Dendritic cell treated with granulocyte-macrophage colony-stimulating factor and Interleukin-4, amounts not matched to agents 40 ng/mL and 50 ng/mL, for 4 days (primary cell): ENCODE data around the gene MORN3.
"Not testable (repeated sequence)": the region's sequence is repeated elsewhere in the genome, so short reads cannot be mapped to it uniquely, and the experiment has no call there.

Experiments
- H3K27ac Mint-ChIP-seq: one replicate; pipeline ENCODE4 v1.8.0; 2022; ENCODE audit warnings: mild to moderate bottlenecking, mixed read lengths
- H3K27me3 Mint-ChIP-seq: one replicate; pipeline ENCODE4 v1.8.0; 2022; ENCODE audit warnings: mild to moderate bottlenecking, mixed read lengths
- H3K36me3 Mint-ChIP-seq: one replicate; pipeline ENCODE4 v1.8.0; 2022; ENCODE audit warnings: low read depth, mixed read lengths
- H3K4me1 Mint-ChIP-seq: one replicate; pipeline ENCODE4 v1.8.0; 2022; ENCODE audit warnings: low read depth, mixed read lengths
- H3K4me3 Mint-ChIP-seq: one replicate; pipeline ENCODE4 v1.8.0; 2022; ENCODE audit warnings: mild to moderate bottlenecking, moderate library complexity, mixed read lengths
- H3K9me3 Mint-ChIP-seq: one replicate; pipeline ENCODE4 v1.8.0; 2022; ENCODE audit warnings: mixed read lengths
- intact Hi-C: fragments of 100-400 bp; cut with micrococcal nuclease; formaldehyde crosslinking; loops from one replicate; pipeline ENCODE4 v1.15.0; 2022

Gene MORN3

GRCh38 chr12:121676190-121676589, 6.7 kb upstream of the MORN3 start:
- Mint-ChIP-seq H3K4me1 (peaks cover 26% of the 10 kb centered on the region), H3K9me3 (no peaks in the 10 kb centered on the region), H3K4me3 (no peak overlapping the region), H3K27ac (no peak overlapping the region), H3K36me3 (no peaks in the 10 kb centered on the region), H3K27me3 (peaks cover 3% of the 10 kb centered on the region)
- intact Hi-C loops = no loop called here

GRCh38 chr12:121673013-121673511, 3.6 kb upstream of the MORN3 start:
- intact Hi-C loops = loop anchor here (2.0 kb wide), 1 partner anchor 120 kb away; no protein-coding TSS in a partner anchor
- H3K9me3 Mint-ChIP-seq = no peaks in the 10 kb centered on the region
- peaks cover 3% of the 10 kb centered on the region for H3K27me3 Mint-ChIP-seq
- H3K4me3 Mint-ChIP-seq = peak overlapping the region; percentile 74
- peak overlapping the region; percentile 73 for H3K27ac Mint-ChIP-seq
- peaks cover 13% of the 10 kb centered on the region for H3K36me3 Mint-ChIP-seq
- H3K4me1 Mint-ChIP-seq = peaks cover 33% of the 10 kb centered on the region

- H3K4me3 Mint-ChIP-seq = no peak overlapping the region
- peaks cover 49% of the 10 kb centered on the region for H3K36me3 Mint-ChIP-seq
- intact Hi-C loops = no loop called here
- peak overlapping the region; percentile 37 for H3K27ac Mint-ChIP-seq
- H3K27me3 Mint-ChIP-seq = peaks cover 3% of the 10 kb centered on the region
- peaks cover 68% of the 10 kb centered on the region for H3K4me1 Mint-ChIP-seq
- H3K9me3 Mint-ChIP-seq = no peaks in the 10 kb centered on the region
These were observed 519 bp downstream of the MORN3 start for GRCh38 chr12:121668750-121669520.

- H3K9me3 Mint-ChIP-seq, intact Hi-C loops, H3K27me3 Mint-ChIP-seq, H3K4me3 Mint-ChIP-seq: not testable (repeated sequence)
- Mint-ChIP-seq H3K27ac (peak overlapping the region; percentile 33), H3K4me1 (peaks cover 71% of the 10 kb centered on the region), H3K36me3 (peaks cover 50% of the 10 kb centered on the region)
These were observed 2.6 kb downstream of the MORN3 start for GRCh38 chr12:121666829-121667228.

- Mint-ChIP-seq H3K4me1 (peaks cover 77% of the 10 kb centered on the region), H3K27ac (peak overlapping the region; percentile 97), H3K9me3 (no peaks in the 10 kb centered on the region), H3K27me3 (no peaks in the 10 kb centered on the region), H3K36me3 (peaks cover 37% of the 10 kb centered on the region), H3K4me3 (peak overlapping the region; percentile 90)
- intact Hi-C loops = loop anchor here (5.0 kb wide), 1 partner anchor 36 kb away; the partner anchor contains the start of gene ORAI1
These were observed 5.9 kb downstream of the MORN3 start for GRCh38 chr12:121663610-121663929.

- not testable (repeated sequence) for H3K9me3 Mint-ChIP-seq, H3K4me3 Mint-ChIP-seq, H3K27me3 Mint-ChIP-seq
- Mint-ChIP-seq H3K36me3 (peaks cover 23% of the 10 kb centered on the region), H3K4me1 (peaks cover 79% of the 10 kb centered on the region), H3K27ac (peak overlapping the region; percentile 95)
- intact Hi-C loops = loop anchor here (5.0 kb wide), 1 partner anchor 34 kb away; the partner anchor contains the start of gene ORAI1
These were observed 7.9 kb downstream of the MORN3 start for GRCh38 chr12:121661353-121662105.

- Mint-ChIP-seq H3K9me3 (no peaks in the 10 kb centered on the region), H3K27me3 (no peaks in the 10 kb centered on the region), H3K36me3 (peaks cover 12% of the 10 kb centered on the region), H3K4me1 (peaks cover 71% of the 10 kb centered on the region), H3K27ac (peak overlapping the region; percentile 95), H3K4me3 (no peak overlapping the region)
- intact Hi-C loops = no loop called here
These were observed 12.0 kb downstream of the MORN3 start for GRCh38 chr12:121657305-121658008.

GRCh38 chr12:121656122-121656521, 13.3 kb downstream of the MORN3 start:
- Mint-ChIP-seq H3K27ac (peak overlapping the region; percentile 33), H3K9me3 (no peaks in the 10 kb centered on the region), H3K4me3 (no peak overlapping the region), H3K36me3 (peaks cover 12% of the 10 kb centered on the region), H3K27me3 (no peaks in the 10 kb centered on the region), H3K4me1 (peaks cover 62% of the 10 kb centered on the region)
- intact Hi-C loops = no loop called here

GRCh38 chr12:121653999-121654398, 15.5 kb downstream of the MORN3 start:
- no peaks in the 10 kb centered on the region for H3K9me3 Mint-ChIP-seq
- H3K4me3 Mint-ChIP-seq = no peak overlapping the region
- peaks cover 66% of the 10 kb centered on the region for H3K4me1 Mint-ChIP-seq
- H3K27ac Mint-ChIP-seq = peak overlapping the region; percentile 60
- no peaks in the 10 kb centered on the region for H3K27me3 Mint-ChIP-seq
- H3K36me3 Mint-ChIP-seq = peaks cover 23% of the 10 kb centered on the region
- intact Hi-C loops = no loop called here

- H3K4me3 Mint-ChIP-seq = no peak overlapping the region
- H3K4me1 Mint-ChIP-seq = peaks cover 62% of the 10 kb centered on the region
- intact Hi-C loops = no loop called here
- H3K27ac Mint-ChIP-seq = peak overlapping the region; percentile 64
- no peaks in the 10 kb centered on the region for H3K27me3 Mint-ChIP-seq
- peaks cover 34% of the 10 kb centered on the region for H3K36me3 Mint-ChIP-seq
- H3K9me3 Mint-ChIP-seq = no peaks in the 10 kb centered on the region
These were observed 16.5 kb downstream of the MORN3 start for GRCh38 chr12:121652767-121653497.

GRCh38 chr12:121651320-121651719, 18.1 kb downstream of the MORN3 start:
- no peak overlapping the region for H3K4me3 Mint-ChIP-seq
- no peaks in the 10 kb centered on the region for H3K27me3 Mint-ChIP-seq
- peaks cover 47% of the 10 kb centered on the region for H3K4me1 Mint-ChIP-seq
- intact Hi-C loops = no loop called here
- H3K27ac Mint-ChIP-seq = no peak overlapping the region
- peaks cover 50% of the 10 kb centered on the region for H3K36me3 Mint-ChIP-seq
- H3K9me3 Mint-ChIP-seq = no peaks in the 10 kb centered on the region

- Mint-ChIP-seq H3K4me1 (peaks cover 42% of the 10 kb centered on the region), H3K4me3 (no peak overlapping the region), H3K27ac (no peak overlapping the region), H3K9me3 (no peaks in the 10 kb centered on the region), H3K27me3 (no peaks in the 10 kb centered on the region), H3K36me3 (peaks cover 63% of the 10 kb centered on the region)
- intact Hi-C loops = no loop called here
These were observed 19.6 kb downstream of the MORN3 start for GRCh38 chr12:121649819-121650353.

- H3K36me3 Mint-ChIP-seq = peaks cover 63% of the 10 kb centered on the region
- intact Hi-C loops = no loop called here
- no peaks in the 10 kb centered on the region for H3K9me3 Mint-ChIP-seq
- H3K27ac Mint-ChIP-seq = peak overlapping the region; percentile 65
- H3K27me3 Mint-ChIP-seq = no peaks in the 10 kb centered on the region
- peaks cover 36% of the 10 kb centered on the region for H3K4me1 Mint-ChIP-seq
- no peak overlapping the region for H3K4me3 Mint-ChIP-seq
These were observed 20.1 kb downstream of the MORN3 start for GRCh38 chr12:121649322-121649721.
